ENCODE results near the gene ERVH48-1.

DNA sequence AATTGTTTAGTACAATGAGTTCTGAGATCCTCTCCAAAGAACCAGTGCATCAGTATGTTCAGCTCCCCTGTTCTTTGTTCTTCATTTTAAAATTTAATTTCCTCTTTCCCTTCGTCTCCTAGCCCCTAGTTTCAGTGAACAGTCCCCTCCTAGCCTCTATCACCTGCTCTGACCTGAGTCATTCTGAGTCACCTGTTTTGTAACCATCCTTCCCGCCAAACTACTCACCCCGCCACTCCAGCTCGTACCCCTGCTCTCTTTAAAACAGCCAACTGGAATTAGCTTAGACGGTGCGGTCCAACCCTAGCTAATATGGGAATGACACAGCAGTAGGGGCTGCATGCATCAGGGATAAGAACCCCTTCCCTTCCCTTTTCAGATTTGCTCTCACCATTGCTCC, 16.8 kb upstream of the ERVH48-1 start:
- TF ChIP-seq POLR2AphosphoS5 (IDR thresholded peaks at IDR 0.05; ENCODE audit: borderline replicate concordance, low read depth, low read length) (no peak), FOXP2 (optimal IDR thresholded peaks at IDR 0.05; ENCODE audit: control extremely low read depth, extremely low read length, insufficient read depth) (no peak), EZH2 (IDR thresholded peaks at IDR 0.05) (no peak)

Measured in SK-N-MC (cell line).